HG03558 (cell line): Measurements from ENCODE around the gene ZNF236.
"Not testable (repeated sequence)": the region's sequence is repeated elsewhere in the genome, so short reads cannot be mapped to it uniquely, and the experiment has no call there.

Experiments used
- ATAC-seq: cut with Tn5 transposase; IDR thresholded peaks from one replicate; pipeline ENCODE4 v1.9.1; 2021; ENCODE audit warnings: moderate number of reproducible peaks; ENCODE audit not compliant: unreplicated experiment; ENCODE audit errors: extremely low read depth

ZNF236 gene

DNA sequence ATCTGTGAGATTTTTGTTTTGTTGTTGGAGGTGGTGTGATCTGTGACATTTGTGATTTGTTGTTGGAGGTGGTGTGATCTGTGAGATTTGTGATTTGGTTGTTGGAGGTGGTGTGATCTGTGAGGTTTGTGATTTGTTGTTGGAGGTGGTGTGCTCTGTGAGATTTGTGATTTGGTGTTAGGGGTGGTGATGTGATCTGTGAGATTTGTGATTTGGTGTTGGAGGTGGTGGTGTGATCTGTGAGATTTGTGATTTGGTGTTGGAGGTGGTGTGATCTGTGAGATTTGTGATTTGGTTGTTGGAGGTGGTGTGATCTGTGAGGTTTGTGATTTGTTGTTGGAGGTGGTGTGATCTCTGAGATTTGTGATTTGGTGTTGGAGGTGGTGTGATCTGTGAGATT lies 144.9 kb downstream of the ZNF236 start:
- not testable (repeated sequence) for ATAC-seq

DNA sequence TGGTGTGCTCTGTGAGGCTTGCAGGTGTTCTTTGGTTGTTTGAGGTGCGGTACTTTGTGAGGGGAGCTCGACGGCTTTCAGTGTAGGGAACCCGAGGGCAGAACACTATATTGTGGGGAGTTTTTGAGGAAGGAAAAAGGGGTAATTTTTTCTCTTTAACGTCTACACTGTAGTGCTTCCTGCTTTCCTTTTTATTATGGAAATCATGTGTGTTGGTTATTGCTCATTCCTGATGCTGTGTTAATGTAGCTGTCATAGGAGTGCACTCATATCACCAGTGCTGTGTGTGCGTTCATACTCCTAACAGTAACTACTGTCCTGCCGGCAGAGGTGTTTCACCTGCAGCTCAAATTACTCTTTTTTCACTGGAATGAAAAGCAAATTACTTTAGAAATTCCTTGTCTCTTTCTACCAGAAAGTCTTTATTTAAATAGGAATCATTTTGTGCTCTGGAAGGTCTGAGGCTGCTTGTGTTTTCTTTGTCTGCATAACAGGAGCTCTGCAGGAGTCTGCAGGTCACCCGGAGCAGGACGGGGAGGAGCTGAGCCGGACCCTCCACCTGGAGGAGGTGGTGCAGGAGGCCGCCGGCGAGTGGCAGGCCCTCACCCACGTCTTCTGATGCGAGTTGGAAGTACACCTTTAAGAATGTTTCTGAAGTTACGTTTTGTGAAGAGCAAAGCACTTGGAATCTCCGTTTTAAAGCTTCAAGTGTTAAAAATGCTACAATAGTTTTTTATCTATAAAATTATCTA lies 145.5 kb downstream of the ZNF236 start:
- ATAC-seq: no peak

DNA sequence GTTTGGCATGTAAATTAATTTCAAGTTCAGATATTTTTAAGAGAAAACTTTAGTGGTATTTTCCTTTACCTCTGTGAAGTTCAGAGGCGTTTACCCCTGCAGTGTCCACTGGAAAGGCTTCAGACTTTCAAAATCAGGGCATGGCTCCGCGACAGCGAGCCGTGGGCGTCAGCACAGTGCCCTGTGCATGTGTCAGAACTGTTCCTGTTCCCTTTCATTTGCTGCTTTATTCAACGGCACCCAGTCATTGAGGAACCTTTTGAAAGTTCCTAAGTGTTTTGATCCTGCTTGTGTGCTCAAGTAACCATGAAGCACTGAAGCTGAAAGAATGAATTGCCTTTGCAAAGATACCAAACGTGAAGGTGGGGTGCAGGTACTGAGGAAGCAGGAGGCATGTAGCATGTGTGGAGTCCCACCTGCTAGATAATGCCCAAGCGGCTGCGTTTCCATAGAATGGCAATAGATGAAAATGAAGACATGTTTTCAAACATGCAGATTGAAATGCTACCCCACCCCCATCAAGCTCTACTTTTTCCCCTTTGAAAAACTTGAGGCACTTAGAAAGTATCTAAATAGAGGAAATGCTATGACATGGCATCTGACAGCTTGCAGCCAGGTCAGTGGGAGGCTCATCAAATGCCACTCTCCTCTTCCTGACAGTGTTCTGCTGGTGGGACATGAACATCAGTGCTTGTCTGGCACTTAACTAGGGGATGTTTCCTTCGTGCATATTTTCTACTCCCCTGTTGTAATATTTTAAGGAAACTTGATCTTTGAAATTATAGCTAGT lies 148.6 kb downstream of the ZNF236 start:
- no peak for ATAC-seq

DNA sequence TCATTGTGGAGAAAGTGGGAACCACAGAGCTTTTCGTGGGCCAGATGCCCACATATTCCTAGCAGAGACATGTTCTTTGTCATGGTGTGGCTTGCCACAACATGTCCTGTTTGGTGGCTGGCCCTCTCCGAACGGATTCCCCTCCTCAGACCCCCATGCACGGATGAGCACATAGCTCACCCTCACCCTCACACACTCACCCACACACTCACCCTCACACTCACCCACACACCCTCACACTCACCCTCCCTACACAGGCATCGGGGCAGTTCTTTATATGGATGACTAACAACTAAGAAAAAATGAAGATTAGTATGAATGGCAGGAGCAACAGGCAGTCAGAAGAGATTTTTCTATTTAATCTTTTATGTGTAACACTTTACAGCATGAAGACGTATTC lies 149.9 kb downstream of the ZNF236 start:
- ATAC-seq: no peak

DNA sequence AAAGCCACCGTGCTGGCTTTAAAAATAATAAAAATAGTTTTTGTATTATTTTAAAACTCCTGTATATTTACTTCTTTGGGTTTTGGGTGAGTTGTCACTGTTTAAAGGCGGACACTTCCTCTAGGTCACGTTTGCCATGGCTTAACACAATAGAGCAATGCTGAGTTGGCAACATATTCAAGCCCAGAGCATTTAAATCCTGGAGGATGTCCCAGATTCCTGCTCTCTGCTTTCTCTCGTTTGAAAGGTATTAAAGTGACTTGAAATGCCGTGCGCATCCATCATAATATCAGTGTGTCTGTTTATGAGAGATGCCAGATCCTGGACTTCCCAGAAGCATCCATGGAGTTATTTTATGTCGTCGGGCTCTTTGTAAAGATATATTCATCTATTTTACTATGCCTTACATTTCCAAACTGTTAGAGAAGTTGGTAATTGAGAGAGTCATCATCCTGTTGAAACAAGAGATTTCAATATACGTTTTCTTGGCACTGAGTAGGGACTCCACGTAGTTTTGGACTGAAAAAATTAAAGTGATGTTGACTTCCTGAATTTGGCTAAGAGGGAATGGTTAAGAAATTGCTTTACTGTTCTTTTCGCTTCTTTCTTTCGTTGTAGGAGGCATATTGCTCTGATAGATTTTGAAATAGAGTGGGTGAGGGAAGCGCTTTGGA lies 150.6 kb downstream of the ZNF236 start:
- ATAC-seq: no peak

DNA sequence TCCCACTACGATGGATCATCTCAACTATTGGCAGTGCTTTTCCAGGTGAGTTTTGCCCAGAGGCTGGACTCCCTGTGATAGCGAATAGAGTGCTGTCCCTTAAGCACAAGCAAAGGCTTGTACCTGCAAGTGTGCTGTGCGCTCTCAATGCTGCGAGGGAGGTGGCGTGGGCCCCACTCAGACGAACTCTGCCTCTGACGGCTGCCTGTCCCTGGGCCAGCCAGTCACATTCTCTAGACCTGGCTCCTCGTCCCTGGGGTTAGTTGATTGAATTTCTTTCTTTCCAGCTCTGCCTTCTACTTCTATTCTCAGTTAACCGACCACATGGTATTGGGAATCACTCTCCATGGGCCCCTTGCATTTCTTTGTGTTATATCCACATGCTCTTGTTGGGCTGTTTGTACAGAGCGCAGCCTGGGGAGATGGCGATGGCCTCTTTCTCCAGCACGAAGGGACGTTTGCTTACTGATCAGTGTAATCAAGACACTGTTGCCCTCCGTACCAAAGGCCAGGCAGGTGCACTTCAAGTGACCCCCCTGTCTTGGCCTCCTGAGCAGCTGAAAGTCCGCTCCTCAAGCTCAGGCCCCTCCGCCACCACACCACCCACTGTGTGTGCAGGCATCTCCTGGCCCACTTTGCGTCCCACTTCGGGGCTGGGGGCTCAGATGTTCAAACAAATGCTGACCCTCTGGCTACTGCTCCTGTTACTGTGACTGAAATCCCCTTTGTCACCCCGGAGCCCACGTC lies 151.3 kb downstream of the ZNF236 start:
- ATAC-seq: no peak

DNA sequence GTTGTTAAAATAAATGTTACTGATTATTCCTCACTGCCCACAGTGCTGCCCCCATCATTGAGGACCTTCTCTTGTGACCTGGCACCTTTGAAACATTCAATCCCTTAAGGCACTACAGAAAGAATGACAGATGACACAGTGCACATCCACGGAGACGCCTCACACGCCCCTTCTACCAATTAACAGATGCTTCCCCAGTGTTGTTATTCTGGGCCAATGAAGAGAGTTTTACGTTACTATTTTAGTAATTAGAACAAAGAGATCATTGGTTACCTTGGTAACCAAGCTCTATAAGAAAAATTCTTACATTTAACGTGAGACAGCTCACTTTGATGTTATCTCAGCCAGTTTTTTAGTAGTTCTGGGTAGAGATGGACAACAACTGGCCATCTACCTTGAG lies 152.0 kb downstream of the ZNF236 start:
- no peak for ATAC-seq

DNA sequence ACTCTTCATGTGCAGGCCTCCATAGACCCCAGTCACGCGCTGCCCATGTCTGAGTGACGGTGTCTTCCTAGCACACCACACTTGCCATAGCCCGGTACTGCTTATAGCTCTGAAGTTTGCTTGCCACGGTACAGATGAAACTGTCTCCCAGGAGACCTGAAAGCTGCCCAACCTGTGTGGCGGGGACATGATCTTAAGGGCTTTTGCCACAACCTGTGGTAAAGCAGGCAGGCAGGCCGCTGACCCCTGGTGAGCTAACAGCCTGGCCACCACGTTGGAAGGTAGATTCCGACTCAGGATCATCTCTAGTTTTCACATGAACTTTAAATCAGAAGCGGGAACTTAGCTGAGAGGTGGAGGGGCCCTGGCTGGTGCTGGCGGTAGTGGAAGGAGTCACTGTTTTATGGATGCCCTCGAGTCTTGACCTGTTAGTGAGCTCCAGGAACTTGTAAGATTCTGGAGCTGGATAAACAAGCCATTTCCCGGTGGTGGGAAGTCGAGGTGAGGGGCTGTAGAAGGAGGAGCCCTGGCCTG lies 153.3 kb downstream of the ZNF236 start:
- ATAC-seq: no peak

DNA sequence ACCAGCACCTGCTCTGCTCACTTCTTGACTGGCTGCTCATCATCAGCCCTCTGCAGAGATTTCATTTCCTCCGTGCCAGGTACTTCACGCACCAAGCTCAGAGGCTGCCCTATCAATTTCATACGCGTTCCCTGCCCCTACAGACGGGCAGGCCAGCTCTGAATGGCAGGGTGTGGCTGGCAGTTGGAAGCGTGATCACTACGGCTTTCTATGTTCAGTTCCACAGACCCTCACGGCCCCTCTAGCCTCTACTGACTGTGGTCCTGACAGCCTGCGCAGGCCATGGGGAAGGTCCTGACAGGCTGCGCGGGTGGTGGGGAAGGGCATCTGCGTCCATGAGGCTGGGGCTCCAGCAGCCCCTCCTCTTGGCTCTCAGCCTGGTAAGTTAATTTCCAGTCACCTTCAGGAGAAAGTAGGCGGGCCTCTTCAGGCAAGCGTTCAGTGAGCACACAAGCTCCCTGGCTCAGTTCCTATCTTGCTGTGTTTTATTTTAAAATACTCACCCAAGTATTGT lies 154.8 kb downstream of the ZNF236 start:
- no peak for ATAC-seq

DNA sequence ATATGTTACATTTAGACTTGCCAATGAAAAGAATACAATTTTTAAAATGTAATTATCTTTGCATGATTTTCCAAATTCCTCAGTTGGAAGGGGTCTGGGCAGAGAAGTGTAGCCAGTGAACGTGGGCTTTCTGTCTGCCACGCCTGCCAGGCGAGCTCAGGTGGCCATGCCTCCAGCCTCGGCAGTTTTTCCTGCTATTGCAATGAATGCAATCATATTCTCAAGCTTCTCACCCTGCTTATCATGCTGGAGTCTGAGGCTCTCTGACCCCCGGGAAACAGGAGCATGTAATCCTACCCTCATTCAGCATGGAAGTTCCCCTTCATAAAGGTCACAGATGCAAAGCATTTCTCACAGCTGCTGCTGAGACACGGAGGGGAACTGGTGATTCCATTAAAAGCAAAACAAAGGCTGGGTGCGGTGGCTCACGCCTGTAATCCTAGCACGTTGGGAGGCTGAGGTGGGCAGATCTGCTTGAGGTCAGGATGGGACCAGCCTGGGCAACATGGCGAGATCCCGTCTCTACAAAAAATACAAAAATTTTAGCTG lies 155.4 kb downstream of the ZNF236 start:
- no peak for ATAC-seq

DNA sequence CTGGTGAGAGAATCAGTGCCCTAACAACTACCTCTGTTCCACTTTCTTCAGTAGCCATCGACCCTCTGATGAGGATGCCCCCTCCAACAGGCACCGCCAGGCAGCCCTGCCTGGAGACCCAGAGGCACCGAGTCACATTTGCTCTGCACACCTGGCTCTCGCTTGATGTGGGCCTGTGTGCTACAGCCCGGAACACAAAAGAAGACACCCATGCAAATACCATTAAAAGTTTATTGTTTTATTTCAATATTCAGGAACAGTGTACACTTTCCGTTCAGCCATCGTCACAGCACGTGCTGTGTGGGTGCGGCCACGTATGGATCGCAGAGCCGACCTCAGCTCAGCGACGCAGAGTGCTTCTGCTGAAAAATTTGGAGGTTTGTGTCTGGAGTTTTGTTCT lies 156.3 kb downstream of the ZNF236 start:
- ATAC-seq: no peak

DNA sequence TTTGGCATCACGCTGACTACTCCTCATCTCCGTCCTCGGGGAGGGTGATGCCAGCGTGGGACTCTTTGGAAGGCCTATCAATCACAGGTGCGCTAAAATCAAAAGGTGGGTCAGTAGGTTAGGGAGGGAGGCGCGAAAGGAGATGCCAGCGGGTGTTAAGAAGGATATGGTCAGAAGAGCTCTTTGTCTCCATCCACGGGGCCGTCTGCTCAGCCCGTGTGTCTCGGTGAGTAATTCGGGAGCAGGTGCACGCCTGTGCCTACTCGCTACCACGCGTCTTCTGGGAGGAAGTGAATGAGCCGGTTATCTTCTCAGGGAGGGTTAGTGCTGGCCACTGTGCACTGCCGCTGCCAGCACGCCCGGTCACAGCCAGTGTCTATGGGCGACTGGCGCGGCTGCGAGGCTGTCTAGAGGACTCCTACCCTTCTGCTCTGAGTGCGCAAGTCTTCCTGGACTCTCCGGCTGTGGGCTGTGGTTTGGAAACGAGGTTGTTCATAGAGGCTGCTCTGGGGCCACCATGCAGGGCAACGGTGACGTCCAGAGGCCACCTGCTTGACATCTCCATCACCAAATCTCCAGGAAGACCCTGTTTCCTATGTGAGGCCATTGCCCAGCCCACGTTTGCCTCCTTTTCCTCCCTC lies 156.9 kb downstream of the ZNF236 start:
- ATAC-seq: no peak

DNA sequence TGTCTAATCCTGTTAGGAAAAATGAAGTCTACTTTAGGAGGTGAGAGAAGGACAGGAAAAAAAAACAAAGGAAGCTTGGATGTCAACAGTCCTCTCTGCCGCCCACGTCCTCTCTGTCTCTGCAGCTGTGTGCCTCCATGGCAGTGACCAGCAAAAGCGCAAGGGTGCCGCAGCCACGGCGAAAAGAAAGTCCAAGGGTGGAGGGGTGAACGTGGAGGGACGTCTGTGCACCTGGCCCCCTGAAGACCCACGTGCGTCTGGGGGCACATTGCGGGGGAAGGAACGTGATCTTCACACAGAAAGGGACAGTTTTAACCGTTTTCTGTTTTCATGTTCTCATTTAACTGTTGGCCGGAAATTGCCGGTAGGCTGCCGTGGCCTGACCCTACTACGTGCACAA lies 157.5 kb downstream of the ZNF236 start:
- no peak for ATAC-seq

DNA sequence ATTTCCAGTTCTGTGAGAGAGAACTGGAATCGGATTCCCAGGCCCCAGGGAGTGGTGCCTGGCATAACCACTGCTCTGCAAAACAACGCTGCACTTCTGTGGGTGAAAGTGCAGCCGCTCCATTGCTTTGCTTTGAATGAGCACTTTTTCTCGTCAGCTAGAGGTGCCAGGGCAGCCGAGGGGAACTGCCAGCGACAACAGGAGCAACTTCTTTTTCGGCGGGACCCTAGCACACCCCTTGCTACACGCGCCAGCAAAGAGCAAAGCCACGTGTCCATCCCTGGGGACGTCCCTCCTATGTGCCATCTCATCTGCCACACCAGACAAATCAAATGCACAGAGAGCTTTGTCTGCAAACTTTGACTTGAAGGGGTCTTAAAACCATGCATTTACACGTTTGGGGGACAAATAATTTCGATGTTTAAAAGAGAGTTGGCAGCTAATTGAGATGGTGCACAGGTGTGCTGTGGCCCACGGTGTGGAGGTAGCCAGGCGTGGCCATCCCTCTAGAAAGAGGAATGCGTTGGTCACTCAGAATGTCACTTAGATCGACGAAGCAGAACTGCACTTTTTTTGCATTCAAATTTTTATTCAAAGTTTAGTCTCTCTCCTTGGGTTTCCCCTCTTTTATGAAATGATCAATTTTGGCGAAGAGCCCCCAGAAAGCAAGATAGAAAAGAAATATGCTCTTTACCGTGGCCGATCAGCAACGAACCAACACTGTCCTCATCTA lies 158.5 kb downstream of the ZNF236 start:
- ATAC-seq: peak; percentile 17

DNA sequence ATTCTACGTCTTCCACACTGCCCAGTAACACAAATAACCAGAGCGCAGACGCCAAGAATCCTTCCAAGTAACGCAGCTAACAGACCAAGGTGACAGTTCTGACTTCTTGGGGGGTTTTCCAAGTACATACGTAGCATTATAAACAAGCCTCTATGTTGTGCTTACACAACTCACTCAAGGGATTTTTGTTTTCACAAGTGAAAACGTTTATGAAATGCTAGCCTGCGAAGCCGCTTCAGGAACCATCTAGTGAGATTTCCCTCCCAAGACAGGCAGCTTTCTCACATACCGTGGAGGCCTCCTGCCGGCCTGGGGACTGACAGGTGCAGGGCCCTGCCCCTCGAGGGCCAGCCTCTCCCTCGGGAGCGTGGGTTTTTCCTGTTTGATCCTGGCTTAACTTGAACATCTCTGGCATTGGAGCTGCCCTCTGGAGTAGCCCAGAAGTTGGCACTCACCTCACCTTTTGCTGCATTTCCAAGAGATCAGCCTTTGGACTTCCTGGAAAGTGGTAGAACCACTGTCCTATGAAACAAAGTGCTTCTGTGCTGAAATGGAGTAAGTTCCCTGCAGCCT lies 159.1 kb downstream of the ZNF236 start:
- ATAC-seq: peak; percentile 48

DNA sequence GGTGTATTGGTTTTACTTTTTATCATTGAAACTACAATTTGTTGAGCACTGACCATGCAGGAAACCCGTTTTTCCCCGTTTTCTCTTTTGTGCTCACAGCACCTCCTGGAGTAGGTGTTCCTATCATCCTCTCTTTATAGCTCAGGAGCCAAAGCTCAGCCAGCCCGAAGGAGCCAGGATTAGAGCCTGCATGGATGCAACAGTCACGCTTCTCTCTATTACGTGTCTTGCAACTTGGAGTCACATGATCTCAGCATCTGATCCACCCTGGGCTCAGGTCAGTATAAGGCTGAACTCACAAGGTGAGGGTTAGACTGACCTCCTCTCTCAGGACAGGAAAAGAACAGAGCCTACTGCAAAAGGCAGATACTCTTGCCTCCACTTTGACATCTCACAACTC lies 159.7 kb downstream of the ZNF236 start:
- ATAC-seq: no peak

DNA sequence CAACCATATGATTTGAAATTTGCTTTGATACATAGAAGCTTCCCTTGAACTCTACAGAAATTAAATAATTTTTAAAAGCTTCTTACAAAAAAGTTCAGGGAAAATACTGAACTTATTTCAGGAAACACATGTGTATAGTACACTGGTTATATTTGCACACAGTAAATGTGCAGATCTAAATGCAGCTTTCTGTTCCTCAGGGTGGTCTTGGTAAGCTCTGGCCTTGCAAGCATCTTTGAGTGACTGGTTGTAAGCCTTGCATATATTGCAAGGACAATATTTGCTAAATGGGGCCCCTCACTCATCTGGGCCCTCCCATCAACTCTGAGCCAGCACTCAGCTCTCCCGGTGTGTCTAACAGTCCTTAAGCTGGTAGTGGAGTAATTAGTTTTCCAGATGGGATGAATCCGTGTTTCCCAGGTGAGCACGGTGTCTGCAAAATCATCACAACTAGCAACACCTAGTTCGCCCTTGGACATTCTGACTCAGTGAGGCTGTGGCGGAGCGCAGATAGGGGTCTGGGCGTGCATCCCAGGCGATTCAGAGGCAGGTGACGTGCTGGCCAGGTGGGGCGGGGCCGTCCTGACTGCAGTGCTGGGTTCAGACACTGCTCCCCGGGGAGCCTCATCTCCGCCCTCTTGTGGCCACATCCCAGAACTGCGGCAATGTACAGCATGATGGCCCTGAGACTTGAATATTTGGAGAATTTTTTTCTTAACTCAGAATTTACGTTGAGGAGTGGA lies 160.7 kb downstream of the ZNF236 start:
- peak; percentile 52 for ATAC-seq

DNA sequence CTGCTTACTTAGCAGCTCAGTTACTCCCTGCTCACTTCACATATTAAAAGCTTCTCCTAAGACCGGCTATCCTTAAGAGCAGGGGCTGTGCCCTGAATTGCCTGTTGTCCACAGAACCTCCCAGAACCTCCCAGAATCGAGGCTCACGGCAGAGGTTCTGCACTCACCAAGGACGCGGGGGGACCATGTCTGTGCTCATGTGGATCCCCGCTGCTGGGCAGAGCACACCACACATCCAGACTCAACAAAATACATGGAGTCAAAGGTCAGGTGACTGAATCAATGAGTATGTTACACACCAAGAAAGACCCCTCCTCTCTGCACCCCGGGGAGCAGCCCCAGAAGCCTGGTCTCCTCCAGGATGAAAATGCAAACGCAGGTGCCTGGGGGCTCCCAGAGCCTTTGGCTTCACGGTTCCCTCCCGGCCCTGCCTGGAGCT lies 161.3 kb downstream of the ZNF236 start:
- ATAC-seq: no peak
